Natural killer cell (primary cell): ENCODE results near the gene ZNF318. TPM values are rescaled to one million over a fixed set of nuclear protein-coding genes. Genes with fewer than 3 reads are reported as not detected.
A peak's percentile ranks its signal among the peaks of the same experiment; 100 is the strongest.

Experiments used
- ATAC-seq, 3 donors: fragments of 150-1000 bp in 2 of 3; fragments of 200-7000 bp in 1 of 3; cut with Tn5 transposase; 1 replicate in 1 of 3; 2 replicates in 2 of 3; pipeline ENCODE4 v1.10.0; 2021; ENCODE audit warnings: mild to moderate bottlenecking in 2 of 3, moderate library complexity in 2 of 3
- DNase-seq, 2 donors: peaks; one replicate each; pipeline versions ENCODE4 v3.0.0 to v3.0.0-alpha.2; 2013 to 2021; ENCODE audit warnings: mixed read lengths in 1 of 2
- H3K27ac ChIP-seq: one replicate; pipeline ENCODE4 v1.5.1; 2013; ENCODE audit warnings: mild to moderate bottlenecking, low read length
- H3K27me3 ChIP-seq: one replicate; pipeline ENCODE4 v1.6.1; 2013; ENCODE audit warnings: low read length; ENCODE audit not compliant: control insufficient read depth, insufficient read depth
- H3K36me3 ChIP-seq: one replicate; pipeline ENCODE4 v1.6.1; 2013; ENCODE audit warnings: low read length; ENCODE audit not compliant: control insufficient read depth, insufficient read depth
- H3K4me1 ChIP-seq: one replicate; pipeline ENCODE4 v1.6.1; 2013; ENCODE audit warnings: low read length; ENCODE audit not compliant: control insufficient read depth, insufficient read depth
- H3K4me3 ChIP-seq: one replicate; pipeline ENCODE4 v1.5.1; 2013; ENCODE audit warnings: low read length
- H3K9me3 ChIP-seq: one replicate; pipeline ENCODE4 v1.6.1; 2013; ENCODE audit warnings: low read length; ENCODE audit not compliant: control insufficient read depth, insufficient read depth
- H3K27ac Mint-ChIP-seq, 2 donors: one replicate each; pipeline ENCODE4 v1.8.0; 2022; ENCODE audit warnings: mild to moderate bottlenecking in 2 of 2, mixed read lengths in 2 of 2, moderate library complexity in 1 of 2
- H3K27me3 Mint-ChIP-seq, 2 donors: one replicate each; pipeline ENCODE4 v1.8.0; 2022; ENCODE audit warnings: low read depth in 2 of 2, mixed read lengths in 2 of 2
- H3K36me3 Mint-ChIP-seq: one replicate; pipeline ENCODE4 v1.8.0; 2022; ENCODE audit warnings: mixed read lengths
- H3K4me1 Mint-ChIP-seq, 2 donors: one replicate each; pipeline ENCODE4 v1.8.0; 2022; ENCODE audit warnings: mixed read lengths in 2 of 2
- H3K4me3 Mint-ChIP-seq: one replicate; pipeline ENCODE4 v1.8.0; 2022; ENCODE audit warnings: mild to moderate bottlenecking, moderate library complexity, mixed read lengths
- H3K9me3 Mint-ChIP-seq, 2 donors: one replicate each; pipeline ENCODE4 v1.8.0; 2022; ENCODE audit warnings: mixed read lengths in 2 of 2
- WGBS: methylation state at CpG from one replicate; pipeline ENCODE4 v1.1.7; 2013; ENCODE audit warnings: missing lambda C conversion rate; ENCODE audit not compliant: insufficient coverage; 5-methylcytosine and 5-hydroxymethylcytosine counted together
- intact Hi-C: fragments of 100-400 bp; cut with micrococcal nuclease; formaldehyde crosslinking; loops from one replicate; pipeline ENCODE4 v1.14.2; 2022
- total RNA-seq, 4 donors: library from RNA; stranded (reverse); fragments of 120-200 nt in 1 of 4; gene quantifications; one replicate each; pipeline versions ENCODE4 v1.2.3 to v1.2.4, GENCODE V29; 2013 to 2022
- TF ChIP-seq, protein P1 (sequence below): fragments of 200-600 bp; IDR thresholded peaks from one replicate; pipeline ENCODE4 v1.8.0; 2022; ENCODE audit warnings: antibody characterized with exemption

The ZNF318 gene
- total RNA-seq, 3 donors from 2014 or later (not counting 1 experiment from before 2014, with no cell fraction given), result 34.6 to 45.9 (median 43.0) TPM

DNA sequence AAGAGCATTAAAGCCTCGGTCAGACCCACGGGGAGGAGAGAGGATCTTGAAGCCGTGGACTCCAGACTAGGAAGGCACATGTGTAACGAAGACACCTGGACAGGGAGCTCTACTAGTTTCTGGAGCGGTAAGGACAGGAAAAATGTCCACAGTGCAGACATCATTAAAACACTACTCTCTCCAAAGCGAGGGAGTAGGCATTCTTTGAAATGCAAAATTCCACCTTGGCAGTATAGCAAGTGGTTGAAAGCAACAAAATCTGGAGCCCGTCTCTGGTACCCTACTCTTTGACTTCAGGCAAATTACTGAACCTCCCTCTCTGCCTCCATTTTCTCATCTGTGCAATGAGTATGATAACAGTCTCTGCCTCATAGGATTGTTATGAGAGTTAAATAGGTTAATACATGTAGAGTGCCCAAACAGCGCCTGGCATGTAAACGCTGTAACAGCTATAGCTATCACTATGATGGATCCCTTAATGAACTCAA is 60.4 kb downstream of the ZNF318 start:
- H3K4me3 Mint-ChIP-seq, result peak overlapping the region; percentile 75
- intact Hi-C loops, result loop anchor here (1.0 to 2.0 kb wide), 2 partner anchors 89 to 198 kb away; no protein-coding TSS in a partner anchor
- peaks cover 3 to 9% of the 10 kb centered on the region in 2 donors for H3K27me3 Mint-ChIP-seq
- WGBS, result 45% methylated on average over 9 of the region's 9 CpGs
- Histone ChIP-seq H3K27me3 (no peaks in the 10 kb centered on the region), H3K4me1 (peaks cover 13% of the 10 kb centered on the region), H3K36me3 (no peaks in the 10 kb centered on the region), H3K9me3 (no peaks in the 10 kb centered on the region), H3K27ac (no peak overlapping the region), H3K4me3 (peak overlapping the region; percentile 26)
- H3K36me3 Mint-ChIP-seq, result no peaks in the 10 kb centered on the region
- TF ChIP-seq, protein P1, sequence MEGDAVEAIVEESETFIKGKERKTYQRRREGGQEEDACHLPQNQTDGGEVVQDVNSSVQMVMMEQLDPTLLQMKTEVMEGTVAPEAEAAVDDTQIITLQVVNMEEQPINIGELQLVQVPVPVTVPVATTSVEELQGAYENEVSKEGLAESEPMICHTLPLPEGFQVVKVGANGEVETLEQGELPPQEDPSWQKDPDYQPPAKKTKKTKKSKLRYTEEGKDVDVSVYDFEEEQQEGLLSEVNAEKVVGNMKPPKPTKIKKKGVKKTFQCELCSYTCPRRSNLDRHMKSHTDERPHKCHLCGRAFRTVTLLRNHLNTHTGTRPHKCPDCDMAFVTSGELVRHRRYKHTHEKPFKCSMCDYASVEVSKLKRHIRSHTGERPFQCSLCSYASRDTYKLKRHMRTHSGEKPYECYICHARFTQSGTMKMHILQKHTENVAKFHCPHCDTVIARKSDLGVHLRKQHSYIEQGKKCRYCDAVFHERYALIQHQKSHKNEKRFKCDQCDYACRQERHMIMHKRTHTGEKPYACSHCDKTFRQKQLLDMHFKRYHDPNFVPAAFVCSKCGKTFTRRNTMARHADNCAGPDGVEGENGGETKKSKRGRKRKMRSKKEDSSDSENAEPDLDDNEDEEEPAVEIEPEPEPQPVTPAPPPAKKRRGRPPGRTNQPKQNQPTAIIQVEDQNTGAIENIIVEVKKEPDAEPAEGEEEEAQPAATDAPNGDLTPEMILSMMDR, result no peak
- H3K9me3 Mint-ChIP-seq, result no peaks in the 10 kb centered on the region
- H3K4me1 Mint-ChIP-seq, result peaks cover 0 to 9% of the 10 kb centered on the region in 2 donors
- no peak for DNase-seq
- no peak for ATAC-seq
- peak overlapping the region in 1 of 2 donors; percentile 52 for H3K27ac Mint-ChIP-seq

DNA sequence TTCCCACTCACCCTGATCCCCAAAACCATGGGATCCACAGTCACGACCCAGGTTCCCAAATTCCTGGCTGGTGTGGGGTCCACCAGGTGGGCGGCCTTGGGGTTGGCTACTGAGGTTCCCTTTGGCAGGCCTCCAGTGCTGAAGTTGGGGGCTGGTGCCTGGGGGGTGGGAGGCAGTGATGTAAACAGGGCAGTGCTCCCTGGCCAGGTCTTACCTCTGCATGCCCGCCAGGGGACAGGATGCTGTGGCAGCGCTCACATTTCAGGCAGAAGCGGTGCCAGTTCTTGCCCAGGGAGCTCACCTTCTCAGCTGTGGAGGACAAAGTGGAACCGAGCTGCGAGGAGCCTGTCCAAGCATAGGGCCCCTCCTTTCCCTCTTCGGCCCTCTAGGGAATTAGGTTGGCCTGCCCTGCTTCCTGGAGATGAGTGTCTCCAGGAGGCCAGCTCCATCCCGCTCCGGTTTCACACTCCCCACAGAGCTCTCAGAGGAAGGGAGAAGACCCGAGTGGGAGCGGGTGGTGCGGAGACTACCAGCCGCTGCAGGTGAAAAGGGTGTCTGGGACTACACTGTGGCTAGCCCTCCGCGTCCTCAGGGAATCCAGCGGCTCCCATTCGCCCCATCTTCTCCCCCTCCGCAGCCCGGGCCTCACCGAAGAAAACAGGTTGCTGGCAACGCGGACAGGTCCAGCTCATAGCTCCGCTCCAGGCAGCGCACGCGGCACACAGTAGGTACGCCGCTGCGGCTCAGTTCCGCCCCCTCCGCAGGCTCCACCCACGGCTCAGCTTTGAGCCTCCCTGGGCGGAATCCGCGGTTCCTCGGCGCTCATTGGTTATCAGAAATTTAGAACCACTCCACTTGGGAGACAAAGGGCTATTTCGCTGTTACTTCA is 61.1 kb downstream of the ZNF318 start, which contains the start of gene CRIP3:
TSS of gene CRIP3 (minus strand) at position 726 of the 889 bp plus-strand sequence. CDS start at position 692, 34 bp downstream.
- Mint-ChIP-seq H3K4me3 (peak within 1 kb of the TSS; percentile 75), H3K27me3 (peaks cover 3 to 9% of the 10 kb centered on the region in 2 donors), H3K4me1 (peaks cover 0 to 9% of the 10 kb centered on the region in 2 donors), H3K36me3 (no peaks in the 10 kb centered on the region), H3K9me3 (no peaks in the 10 kb centered on the region), H3K27ac (peak within 1 kb of the TSS in 1 of 2 donors; percentile 52)
- peaks cover 13% of the 10 kb centered on the region for H3K4me1 ChIP-seq
- H3K4me3 ChIP-seq, result peak within 1 kb of the TSS; percentile 26
- TF ChIP-seq, protein P1, result peak; percentile 36
- H3K9me3 ChIP-seq, result no peaks in the 10 kb centered on the region
- H3K27me3 ChIP-seq, result no peaks in the 10 kb centered on the region
- peak; percentile 67 to 91 (median 86) for ATAC-seq
- 9% methylated on average over 39 of the region's 39 CpGs for WGBS
- no peaks in the 10 kb centered on the region for H3K36me3 ChIP-seq
- intact Hi-C loops, result loop anchor here (1.0 to 2.0 kb wide), 2 partner anchors 90 to 198 kb away; no protein-coding TSS in a partner anchor
- no peak within 1 kb of the TSS for H3K27ac ChIP-seq
- peak; percentile 33 to 72 for DNase-seq

DNA sequence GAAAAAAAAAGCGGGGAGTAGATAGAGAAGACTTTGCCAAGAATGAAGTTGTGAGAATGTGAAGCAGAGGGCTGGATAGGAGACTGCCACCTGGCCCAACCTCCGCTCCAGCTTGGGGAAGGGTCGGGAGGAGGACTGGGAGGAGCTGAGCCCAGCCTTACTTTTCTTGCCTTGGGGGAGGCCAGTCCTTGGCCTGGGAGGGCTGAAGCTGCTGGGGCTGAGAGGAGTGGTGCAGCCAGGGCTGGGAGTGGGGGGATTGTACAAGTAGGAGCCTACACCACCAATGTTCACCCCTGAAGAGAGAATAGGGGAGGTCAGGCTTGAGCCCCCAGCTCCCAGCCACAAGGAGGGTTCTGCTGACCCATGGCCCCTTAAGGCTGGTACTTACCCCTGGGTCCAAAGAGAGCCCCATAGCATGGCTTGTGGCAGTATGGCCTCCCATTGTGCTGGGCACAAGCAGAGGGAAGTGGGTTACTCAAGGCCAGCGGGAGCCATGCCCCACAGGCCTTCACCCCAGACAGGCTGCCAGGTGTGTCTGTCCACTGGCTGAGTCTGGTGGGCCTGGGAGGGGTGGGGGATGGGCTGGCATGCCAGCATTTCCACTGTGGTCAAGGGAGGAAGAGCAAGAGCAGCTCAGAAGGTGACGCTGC is 61.9 kb downstream of the ZNF318 start:
- Histone ChIP-seq H3K36me3 (no peaks in the 10 kb centered on the region), H3K27me3 (no peaks in the 10 kb centered on the region), H3K4me1 (peaks cover 13% of the 10 kb centered on the region), H3K4me3 (no peak overlapping the region), H3K9me3 (no peaks in the 10 kb centered on the region), H3K27ac (no peak overlapping the region)
- no peak overlapping the region for H3K4me3 Mint-ChIP-seq
- no peak overlapping the region for H3K27ac Mint-ChIP-seq
- ATAC-seq (no peak), DNase-seq (no peak)
- no peaks in the 10 kb centered on the region for H3K36me3 Mint-ChIP-seq
- H3K4me1 Mint-ChIP-seq, result peaks cover 0 to 9% of the 10 kb centered on the region in 2 donors
- intact Hi-C loops, result loop anchor here (1.0 to 2.0 kb wide), 2 partner anchors 91 to 199 kb away; no protein-coding TSS in a partner anchor
- WGBS, result 99% methylated on average over 5 of the region's 5 CpGs
- peaks cover 3 to 9% of the 10 kb centered on the region in 2 donors for H3K27me3 Mint-ChIP-seq
- TF ChIP-seq, protein P1, result no peak
- H3K9me3 Mint-ChIP-seq, result no peaks in the 10 kb centered on the region
